Activated CD4-positive, alpha-beta T cell treated with anti-CD3 and anti-CD28 coated beads for 4 hours (primary cell): ENCODE results near the gene DEDD.

Source experiments
- DNase-seq, 2 donors: peaks; one replicate each; pipeline ENCODE4 v3.0.0-alpha.2; 2020

The DEDD gene

GRCh38 chr1:161090617-161091016 lies 41.9 kb downstream of the DEDD start:
- DNase-seq, result no peak

GRCh38 chr1:161089938-161090337 lies 42.5 kb downstream of the DEDD start:
- DNase-seq, result no peak

- no peak for DNase-seq
Measured at GRCh38 chr1:161089251-161089924, 43.1 kb downstream of the DEDD start, which contains the start of gene NECTIN4. Gene NECTIN4, minus strand, starts transcription at chr1:161089558. Its CDS starts 262 bp downstream, at chr1:161089296.

- DNase-seq, result no peak
Measured at GRCh38 chr1:161088587-161089110, 43.8 kb downstream of the DEDD start.

- no peak for DNase-seq
Measured at GRCh38 chr1:161086457-161086856, 46.0 kb downstream of the DEDD start.

GRCh38 chr1:161085165-161085564 lies 47.3 kb downstream of the DEDD start:
- DNase-seq, result no peak

GRCh38 chr1:161084597-161084988 lies 47.9 kb downstream of the DEDD start:
- DNase-seq, result no peak

GRCh38 chr1:161083748-161084596 lies 48.5 kb downstream of the DEDD start:
- no peak for DNase-seq

- no peak for DNase-seq
Measured at GRCh38 chr1:161082996-161083747, 49.3 kb downstream of the DEDD start.

GRCh38 chr1:161082483-161082882 lies 50.0 kb downstream of the DEDD start:
- no peak for DNase-seq

- DNase-seq, result no peak
Measured at GRCh38 chr1:161081519-161081918, 50.9 kb downstream of the DEDD start.

GRCh38 chr1:161080441-161081405 lies 51.7 kb downstream of the DEDD start:
- no peak for DNase-seq

- no peak for DNase-seq
Measured at GRCh38 chr1:161079436-161080110, 52.9 kb downstream of the DEDD start.

GRCh38 chr1:161077426-161077825 lies 55.0 kb downstream of the DEDD start:
- DNase-seq, result no peak

GRCh38 chr1:161076410-161076809 lies 56.1 kb downstream of the DEDD start:
- DNase-seq, result no peak

- no peak for DNase-seq
Measured at GRCh38 chr1:161074676-161075368, 57.6 kb downstream of the DEDD start.

- DNase-seq, result no peak
Measured at GRCh38 chr1:161073474-161074121, 58.9 kb downstream of the DEDD start.

GRCh38 chr1:161072751-161073449 lies 59.6 kb downstream of the DEDD start:
- DNase-seq, result no peak

- peak; percentile 37 to 49 for DNase-seq
Measured at GRCh38 chr1:161071886-161072371, 60.5 kb downstream of the DEDD start.
